NB4 (cell line): ENCODE results near the gene ENTPD6.

Source experiments
- DNase-seq: peaks from one replicate; pipeline ENCODE4 v3.0.0; 2010; ENCODE audit warnings: low read depth
- H3K4me3 ChIP-seq: one replicate; pipeline ENCODE4 v1.5.1; 2011; ENCODE audit warnings: mild to moderate bottlenecking, low read depth, low read length, moderate library complexity
- CTCF ChIP-seq: IDR thresholded peaks from one replicate; pipeline ENCODE4 v1.5.1; 2012; ENCODE audit warnings: low read depth, low read length
- MAX ChIP-seq: IDR thresholded peaks from 2 replicates; pipeline ENCODE4 v1.6.1; 2011; ENCODE audit warnings: low read depth, low read length
- MYC ChIP-seq: IDR thresholded peaks from 2 replicates; pipeline ENCODE4 v1.6.1; 2011; ENCODE audit warnings: low read depth, low read length
- POLR2A ChIP-seq: IDR thresholded peaks from 2 replicates; pipeline ENCODE4 v1.6.1; 2011; ENCODE audit warnings: mild to moderate bottlenecking; ENCODE audit not compliant: insufficient read length; ENCODE audit errors: extremely low read depth

Gene ENTPD6

GRCh38 chr20:25215521-25215920 is 20.0 kb downstream of the ENTPD6 start:
- TF ChIP-seq CTCF (no peak), POLR2A (no peak), MYC (no peak), MAX (no peak)
- no peak overlapping the region for H3K4me3 ChIP-seq
- no peak for DNase-seq

- H3K4me3 ChIP-seq = no peak overlapping the region
Observed at GRCh38 chr20:25216199-25216945, 20.9 kb downstream of the ENTPD6 start.

GRCh38 chr20:25217161-25218108 is 21.9 kb downstream of the ENTPD6 start:
- no peak for TF ChIP-seq MYC
- no peak for TF ChIP-seq MAX
- TF ChIP-seq POLR2A = no peak
- TF ChIP-seq CTCF = no peak
- DNase-seq = no peak
- no peak overlapping the region for H3K4me3 ChIP-seq

More at GRCh38 chr20:25216199-25216945, 20.9 kb downstream of the ENTPD6 start:
- TF ChIP-seq MYC = no peak
- no peak for TF ChIP-seq MAX
- no peak for TF ChIP-seq CTCF
- TF ChIP-seq POLR2A = no peak
- DNase-seq = no peak

GRCh38 chr20:25218109-25218486 is 22.6 kb downstream of the ENTPD6 start:
- DNase-seq = no peak
- TF ChIP-seq MYC = no peak
- TF ChIP-seq CTCF = no peak
- TF ChIP-seq POLR2A = no peak
- no peak for TF ChIP-seq MAX
- H3K4me3 ChIP-seq = no peak overlapping the region

GRCh38 chr20:25218492-25218891 is 23.0 kb downstream of the ENTPD6 start:
- DNase-seq = no peak
- TF ChIP-seq POLR2A (no peak), CTCF (no peak), MYC (no peak), MAX (no peak)
- no peak overlapping the region for H3K4me3 ChIP-seq
